ENCODE data around the gene CYP2B6. TPM values are rescaled to one million over a fixed set of nuclear protein-coding genes. Genes with fewer than 3 reads are reported as not detected.
"Not testable (repeated sequence)": the region's sequence is repeated elsewhere in the genome, so short reads cannot be mapped to it uniquely, and the experiment has no call there.

Gene CYP2B6
- total RNA-seq = 0.05 TPM in 1 of 2 replicates, not detected in the other

- no peak for DNase-seq (ENCODE audit: low read depth)
These were observed at the start of gene CYP2B6 for GRCh38 chr19:40990972-40991381. TSS of gene CYP2B6 (plus strand) at chr19:40991282. CDS start at chr19:40991306, 24 bp downstream.

GRCh38 chr19:40941481-40942219, 49.4 kb upstream of the CYP2B6 start:
- no peak for DNase-seq (ENCODE audit: low read depth)

GRCh38 chr19:40945645-40946044, 45.4 kb upstream of the CYP2B6 start:
- DNase-seq (ENCODE audit: low read depth) = no peak

- no peak for DNase-seq (ENCODE audit: low read depth)
These were observed 44.0 kb upstream of the CYP2B6 start for GRCh38 chr19:40947114-40947513.

GRCh38 chr19:40947573-40947972, 43.5 kb upstream of the CYP2B6 start:
- no peak for DNase-seq (ENCODE audit: low read depth)

- no peak for DNase-seq (ENCODE audit: low read depth)
These were observed 42.3 kb upstream of the CYP2B6 start for GRCh38 chr19:40948580-40949299.

- no peak for DNase-seq (ENCODE audit: low read depth)
These were observed 36.5 kb upstream of the CYP2B6 start for GRCh38 chr19:40954573-40954972.

GRCh38 chr19:40959338-40959737, 31.7 kb upstream of the CYP2B6 start:
- DNase-seq (ENCODE audit: low read depth) = no peak

- no peak for DNase-seq (ENCODE audit: low read depth)
These were observed 30.9 kb upstream of the CYP2B6 start for GRCh38 chr19:40960062-40960685.

- no peak for DNase-seq (ENCODE audit: low read depth)
These were observed 30.3 kb upstream of the CYP2B6 start for GRCh38 chr19:40960780-40961179.

GRCh38 chr19:40962460-40962961, 28.6 kb upstream of the CYP2B6 start:
- DNase-seq (ENCODE audit: low read depth) = peak; percentile 56

- not testable (repeated sequence) for DNase-seq (ENCODE audit: low read depth)
These were observed 26.7 kb upstream of the CYP2B6 start for GRCh38 chr19:40964361-40964760.

- not testable (repeated sequence) for DNase-seq (ENCODE audit: low read depth)
These were observed 25.7 kb upstream of the CYP2B6 start for GRCh38 chr19:40965351-40965750.

- DNase-seq (ENCODE audit: low read depth) = not testable (repeated sequence)
These were observed 24.5 kb upstream of the CYP2B6 start for GRCh38 chr19:40966591-40966990.

GRCh38 chr19:40968065-40968464, 23.0 kb upstream of the CYP2B6 start:
- DNase-seq (ENCODE audit: low read depth) = not testable (repeated sequence)

- not testable (repeated sequence) for DNase-seq (ENCODE audit: low read depth)
These were observed 21.4 kb upstream of the CYP2B6 start for GRCh38 chr19:40969721-40970120.

GRCh38 chr19:40970396-40971345, 20.4 kb upstream of the CYP2B6 start:
- not testable (repeated sequence) for DNase-seq (ENCODE audit: low read depth)

GRCh38 chr19:40974633-40975037, 16.4 kb upstream of the CYP2B6 start:
- peak; percentile 56 for DNase-seq (ENCODE audit: low read depth)

GRCh38 chr19:40976134-40976533, 14.9 kb upstream of the CYP2B6 start:
- DNase-seq (ENCODE audit: low read depth) = no peak

- no peak for DNase-seq (ENCODE audit: low read depth)
These were observed 14.4 kb upstream of the CYP2B6 start for GRCh38 chr19:40976724-40977123.

GRCh38 chr19:40979759-40980158, 11.3 kb upstream of the CYP2B6 start:
- DNase-seq (ENCODE audit: low read depth) = not testable (repeated sequence)
